Hypothalamus (tissue), 51 donors: ENCODE measurements around the gene CYP2C8.
"Not testable (repeated sequence)": the region's sequence is repeated elsewhere in the genome, so short reads cannot be mapped to it uniquely, and the experiment has no call there.

Source experiments
- DNase-seq, 51 donors: peaks; one replicate each; lab custom pipeline; 2025; lab: John Stamatoyannopoulos, UW

Gene CYP2C8

GRCh38 chr10:95069286-95069685 lies at the start of gene CYP2C8:
Gene CYP2C8, minus strand, starts transcription at chr10:95069497. Its CDS starts 95 bp downstream, at chr10:95069402.
- no peak for DNase-seq

- DNase-seq, result no peak
Measured at GRCh38 chr10:95116869-95117269, 47.6 kb upstream of the CYP2C8 start.

- not testable (repeated sequence) for DNase-seq
Measured at GRCh38 chr10:95110823-95111222, 41.5 kb upstream of the CYP2C8 start.

- no peak for DNase-seq
Measured at GRCh38 chr10:95097805-95098204, 28.5 kb upstream of the CYP2C8 start.

GRCh38 chr10:95096143-95096542 lies 26.8 kb upstream of the CYP2C8 start:
- peak in 1 of 51 donors; percentile 0 for DNase-seq

- not testable (repeated sequence) for DNase-seq
Measured at GRCh38 chr10:95079626-95080025, 10.3 kb upstream of the CYP2C8 start.

GRCh38 chr10:95077556-95077955 lies 8.3 kb upstream of the CYP2C8 start:
- DNase-seq, result no peak

GRCh38 chr10:95071107-95071660 lies 1.9 kb upstream of the CYP2C8 start:
- DNase-seq, result no peak

- DNase-seq, result not testable (repeated sequence)
Measured at GRCh38 chr10:95064125-95064524, 5.2 kb downstream of the CYP2C8 start.

GRCh38 chr10:95056744-95057363 lies 12.4 kb downstream of the CYP2C8 start:
- DNase-seq, result no peak

- DNase-seq, result no peak
Measured at GRCh38 chr10:95049919-95050318, 19.4 kb downstream of the CYP2C8 start.

GRCh38 chr10:95048206-95048605 lies 21.1 kb downstream of the CYP2C8 start:
- DNase-seq, result no peak

- no peak for DNase-seq
Measured at GRCh38 chr10:95039281-95039680, 30.0 kb downstream of the CYP2C8 start.

GRCh38 chr10:95035332-95036295 lies 33.7 kb downstream of the CYP2C8 start:
- no peak for DNase-seq

GRCh38 chr10:95034401-95034800 lies 34.9 kb downstream of the CYP2C8 start:
- DNase-seq, result no peak

- DNase-seq, result no peak
Measured at GRCh38 chr10:95031656-95032055, 37.6 kb downstream of the CYP2C8 start.

- no peak for DNase-seq
Measured at GRCh38 chr10:95026461-95026860, 42.8 kb downstream of the CYP2C8 start.

- no peak for DNase-seq
Measured at GRCh38 chr10:94997741-94998174, 71.5 kb downstream of the CYP2C8 start.

- DNase-seq, result no peak
Measured at GRCh38 chr10:94992811-94993210, 76.5 kb downstream of the CYP2C8 start.

- DNase-seq, result no peak
Measured at GRCh38 chr10:94991243-94991888, 77.9 kb downstream of the CYP2C8 start.

- no peak for DNase-seq
Measured at GRCh38 chr10:94989192-94989591, 80.1 kb downstream of the CYP2C8 start.
